GM23248 (cell line): ENCODE results near the gene CYP2R1.

Experiments used
- EZH2 ChIP-seq: fragments of 200-600 bp; sonication (generic); IDR thresholded peaks from 2 replicates; pipeline ENCODE4 v1.6.1; 2018; ENCODE audit warnings: antibody characterized with exemption, mild to moderate bottlenecking; ENCODE audit not compliant: insufficient read depth, poor library complexity, severe bottlenecking
- EZH2phosphoT487 ChIP-seq: fragments of 200-600 bp; sonication (generic); IDR thresholded peaks from 2 replicates; pipeline ENCODE4 v1.6.1; 2018; ENCODE audit warnings: antibody characterized with exemption, moderate library complexity, mild to moderate bottlenecking, low read depth; ENCODE audit not compliant: insufficient read depth

DNA sequence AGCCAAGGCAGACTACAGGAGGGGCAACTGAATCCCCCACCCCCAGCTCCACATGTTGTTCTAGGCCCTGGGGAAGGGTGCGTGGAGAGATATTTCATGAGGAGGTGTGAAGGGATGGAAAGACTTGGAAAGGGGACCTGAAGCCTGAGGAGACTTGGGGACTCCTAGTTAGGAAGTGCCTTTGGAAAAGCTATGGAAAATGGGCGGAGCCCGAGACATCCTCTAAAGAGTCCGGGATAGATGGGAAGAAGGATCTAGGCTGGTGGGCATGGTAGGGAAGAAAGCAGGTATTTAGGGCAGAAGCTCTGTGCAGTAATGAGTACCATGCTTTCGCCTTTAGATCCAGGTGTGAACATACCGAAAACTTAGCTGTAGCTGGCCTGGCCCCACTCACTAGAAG, 15.0 kb upstream of the CYP2R1 start:
- TF ChIP-seq EZH2phosphoT487, result no peak
- no peak for TF ChIP-seq EZH2
